C4-2B (cell line): ENCODE data around the gene ADARB2.

ENCODE experiments used
- CTCF ChIP-seq: fragments of 450-650 bp; conservative IDR thresholded peaks from 2 replicates; pipeline ENCODE4 v1.5.1; 2017; ENCODE audit warnings: mild to moderate bottlenecking
- ZFX ChIP-seq: fragments of 450-650 bp; IDR thresholded peaks from 2 replicates; pipeline ENCODE4 v1.6.1; 2017

DNA sequence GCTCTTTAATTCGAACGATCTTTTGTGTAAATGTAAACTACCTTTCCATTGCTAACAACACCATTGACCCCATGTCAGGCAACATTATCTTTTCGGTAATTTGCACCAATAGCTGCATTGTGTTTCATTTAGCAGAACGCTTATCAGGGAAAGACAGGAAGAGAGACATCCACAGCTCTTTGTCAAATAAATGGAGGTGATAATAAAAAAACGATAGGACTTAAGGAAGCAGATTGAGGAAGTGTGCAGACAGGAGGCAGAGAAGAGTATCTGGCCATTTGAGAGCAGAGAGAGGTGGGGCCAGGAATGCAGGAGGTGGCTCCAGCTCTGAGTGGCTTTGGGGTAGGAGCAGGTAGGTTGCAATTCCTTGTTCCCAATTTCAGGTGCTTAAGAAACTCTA is 37.5 kb upstream of the ADARB2 start:
- no peak for TF ChIP-seq CTCF
- TF ChIP-seq ZFX = no peak
